Spleen (tissue), 7 donors: ENCODE results near the gene ANAPC5.
"Not testable (repeated sequence)": the region's sequence is repeated elsewhere in the genome, so short reads cannot be mapped to it uniquely, and the experiment has no call there.

Experiments used
- CTCF ChIP-seq, 11 experiments: fragments of 200-600 bp in 7 of 11; fragments of 450-650 bp in 4 of 11; sonication (generic) in 4 of 11; IDR thresholded peaks in 8 of 11; conservative IDR thresholded peaks in 3 of 11; 1 replicate in 7 of 11; 2 replicates in 4 of 11; pipeline versions ENCODE4 v1.4.0 to v1.8.0; 2016 to 2021; ENCODE audit warnings: antibody characterized with exemption in 11 of 11, inconsistent platforms in 4 of 11, mild to moderate bottlenecking in 1 of 11
- POLR2A ChIP-seq, 3 donors: fragments of 450-650 bp; IDR thresholded peaks; one replicate each; pipeline ENCODE4 v1.5.1; 2017; ENCODE audit warnings: antibody characterized with exemption in 3 of 3, mild to moderate bottlenecking in 1 of 3
- POLR2AphosphoS5 ChIP-seq, 3 donors: sonication (generic); formaldehyde crosslinking; IDR thresholded peaks; one replicate each; pipeline ENCODE4 v1.5.1; 2017; ENCODE audit warnings: antibody characterized with exemption in 3 of 3
- donor health status: DM: no; HTN: no; CAD: no; lungs with moderate emphysema.
- donor health status: DM: no; HTN: no; CAD: no.
- donor health status: DM: no; HTN: no; CAD: no.

DNA sequence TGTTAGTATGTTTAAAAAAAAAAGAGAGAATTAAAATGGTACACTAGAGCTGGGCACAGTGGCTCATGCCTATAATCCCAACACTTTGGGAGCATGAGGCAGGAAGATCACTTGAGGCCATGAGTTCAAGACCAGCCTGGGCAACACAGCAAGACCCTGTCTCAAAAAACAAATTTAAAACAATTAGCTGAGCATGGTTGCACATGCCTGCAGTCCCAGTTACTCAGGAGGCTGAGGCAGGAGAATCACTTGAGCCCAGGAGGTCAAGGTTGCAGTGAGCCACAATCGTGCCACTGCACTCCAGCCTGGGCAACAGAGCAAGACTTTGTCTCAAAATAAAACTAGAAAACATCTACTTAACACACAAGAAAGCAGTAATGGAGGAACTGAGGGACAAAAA is 42.0 kb downstream of the ANAPC5 start:
- not testable (repeated sequence) for TF ChIP-seq CTCF (IDR thresholded peaks at IDR 0.05 in 8 of 11, conservative IDR thresholded peaks at IDR 0.05 in 3 of 11); POLR2A (IDR thresholded peaks at IDR 0.05); POLR2AphosphoS5 (IDR thresholded peaks at IDR 0.05)
